ENCODE results near the gene TTC13.

Gene TTC13

GRCh38 chr1:230867101-230867902, 111.4 kb downstream of the TTC13 start:
- peak; percentile 14 for DNase-seq

GRCh38 chr1:230866171-230867070, 112.2 kb downstream of the TTC13 start:
- DNase-seq: no peak

DNA sequence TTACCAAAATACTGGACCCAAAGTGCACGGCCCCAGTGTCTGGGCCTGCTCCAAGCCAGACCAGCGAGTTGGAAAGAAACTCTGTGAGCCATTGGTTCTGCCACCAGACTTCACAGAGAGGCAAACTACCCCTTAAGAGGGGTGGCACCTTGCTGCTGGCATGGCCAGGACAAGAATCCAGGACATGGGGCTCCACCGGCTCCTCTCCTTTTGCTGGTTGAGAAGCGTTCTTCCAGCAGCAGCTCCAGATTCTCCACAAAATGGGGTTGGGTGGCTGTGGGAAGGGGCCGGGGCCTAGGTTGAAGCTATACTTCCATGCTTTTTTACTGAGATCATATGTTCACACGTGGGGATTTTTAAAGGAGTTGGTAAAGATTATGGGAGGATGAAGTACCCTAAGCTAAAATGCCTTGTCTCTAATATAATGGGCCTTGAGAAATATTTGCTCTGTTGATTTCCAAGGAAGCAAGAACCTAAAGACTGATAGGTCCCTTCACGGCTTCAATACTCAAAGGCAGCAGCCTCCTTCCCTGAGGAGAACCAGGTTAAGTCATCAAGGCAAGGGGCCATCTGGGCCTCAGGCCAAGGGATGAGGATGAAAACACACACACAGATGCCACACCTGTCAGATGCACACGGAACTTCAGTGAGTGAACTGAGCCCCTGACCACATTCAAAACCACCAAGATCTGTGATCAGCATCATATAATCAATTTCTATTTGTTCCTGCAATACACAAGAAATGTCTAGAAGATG, 113.4 kb downstream of the TTC13 start:
- no peak for DNase-seq

DNA sequence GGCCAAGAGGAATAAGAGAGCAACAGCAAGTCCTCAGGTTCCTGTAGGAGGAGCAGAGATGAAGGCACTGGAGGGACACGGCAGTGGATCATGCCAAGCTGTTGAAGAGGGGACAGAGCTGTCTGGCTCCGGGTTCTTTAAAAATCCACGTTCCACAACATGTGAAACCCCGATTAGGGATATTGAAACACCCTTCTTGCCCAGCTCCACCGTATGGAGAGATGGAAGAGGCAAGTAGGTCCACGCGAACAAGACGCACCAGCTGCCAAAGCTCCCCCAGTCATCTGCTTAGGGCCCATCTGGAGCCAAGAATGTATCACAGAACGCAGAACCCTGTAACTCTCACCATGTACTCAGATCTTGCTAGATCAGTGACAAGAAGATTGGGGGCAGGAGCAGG, 114.2 kb downstream of the TTC13 start:
- DNase-seq: no peak

DNA sequence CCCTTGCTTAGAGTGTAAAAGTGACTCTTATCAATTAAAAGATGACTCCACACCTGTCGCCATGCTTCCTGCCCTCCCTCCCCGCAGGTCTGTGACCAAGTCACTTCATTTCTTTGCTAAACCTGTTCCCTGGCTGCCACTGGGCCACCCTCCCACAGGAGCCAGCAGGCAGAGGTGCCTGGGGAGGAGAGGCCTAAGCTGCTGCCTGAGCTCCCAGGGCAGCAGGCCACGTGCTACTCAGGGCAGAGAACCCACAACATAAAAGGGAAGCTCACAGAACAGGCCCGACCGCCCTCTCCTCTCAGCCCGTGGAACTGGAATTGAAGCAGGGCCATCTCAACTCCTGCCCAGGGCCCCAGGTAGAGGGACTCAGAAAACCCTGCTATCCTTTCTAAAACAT, 115.2 kb downstream of the TTC13 start:
- no peak for DNase-seq

DNA sequence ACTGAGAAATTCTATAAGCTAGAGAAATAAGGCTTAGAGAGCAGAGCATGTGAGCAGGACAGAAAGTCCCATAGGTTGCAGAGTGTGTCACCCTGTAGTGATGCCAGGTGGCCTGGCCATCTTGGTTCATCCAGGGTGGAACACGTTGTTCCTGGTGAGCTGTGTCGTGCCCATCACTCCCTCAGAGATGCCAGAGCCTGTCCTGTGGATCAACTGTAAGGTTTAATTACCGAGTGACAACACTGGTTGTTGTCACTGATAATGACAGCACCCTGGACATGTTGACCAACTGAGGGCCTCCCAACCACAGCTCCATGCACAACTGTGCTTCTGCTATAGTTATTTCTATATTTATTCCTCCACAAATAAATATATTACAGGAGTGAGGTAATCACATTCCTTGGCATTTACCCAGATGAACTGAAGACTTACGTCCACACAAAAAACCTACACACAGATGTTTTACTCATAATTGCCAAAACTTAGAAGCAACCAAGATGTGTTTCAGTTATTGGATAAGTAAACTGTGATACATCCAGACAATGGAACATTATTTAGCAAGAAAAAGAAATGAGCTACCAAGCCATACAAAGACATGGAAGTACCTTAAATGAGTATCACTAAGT, 116.6 kb downstream of the TTC13 start:
- no peak for DNase-seq

DNA sequence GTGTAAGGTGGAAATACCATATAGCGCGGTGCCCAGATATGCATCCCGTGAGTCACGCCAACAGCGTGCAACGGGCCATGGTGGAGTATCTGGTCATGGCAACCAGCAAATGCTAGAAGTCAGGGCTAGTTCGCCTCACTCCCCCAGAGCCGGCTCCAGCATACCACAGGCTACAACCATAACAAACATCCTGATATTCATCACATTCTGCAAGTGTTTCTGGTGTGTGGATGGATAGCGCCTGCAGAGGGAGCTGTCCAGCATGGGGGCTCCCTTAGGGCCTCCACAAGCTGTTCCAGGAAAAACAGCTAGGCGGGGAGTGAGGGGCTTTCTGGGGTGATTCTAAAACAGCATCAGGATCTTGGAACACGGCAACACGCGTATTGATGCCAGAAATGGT, 117.2 kb downstream of the TTC13 start:
- DNase-seq: no peak

GRCh38 chr1:230860617-230861384, 117.9 kb downstream of the TTC13 start:
- no peak for DNase-seq

DNA sequence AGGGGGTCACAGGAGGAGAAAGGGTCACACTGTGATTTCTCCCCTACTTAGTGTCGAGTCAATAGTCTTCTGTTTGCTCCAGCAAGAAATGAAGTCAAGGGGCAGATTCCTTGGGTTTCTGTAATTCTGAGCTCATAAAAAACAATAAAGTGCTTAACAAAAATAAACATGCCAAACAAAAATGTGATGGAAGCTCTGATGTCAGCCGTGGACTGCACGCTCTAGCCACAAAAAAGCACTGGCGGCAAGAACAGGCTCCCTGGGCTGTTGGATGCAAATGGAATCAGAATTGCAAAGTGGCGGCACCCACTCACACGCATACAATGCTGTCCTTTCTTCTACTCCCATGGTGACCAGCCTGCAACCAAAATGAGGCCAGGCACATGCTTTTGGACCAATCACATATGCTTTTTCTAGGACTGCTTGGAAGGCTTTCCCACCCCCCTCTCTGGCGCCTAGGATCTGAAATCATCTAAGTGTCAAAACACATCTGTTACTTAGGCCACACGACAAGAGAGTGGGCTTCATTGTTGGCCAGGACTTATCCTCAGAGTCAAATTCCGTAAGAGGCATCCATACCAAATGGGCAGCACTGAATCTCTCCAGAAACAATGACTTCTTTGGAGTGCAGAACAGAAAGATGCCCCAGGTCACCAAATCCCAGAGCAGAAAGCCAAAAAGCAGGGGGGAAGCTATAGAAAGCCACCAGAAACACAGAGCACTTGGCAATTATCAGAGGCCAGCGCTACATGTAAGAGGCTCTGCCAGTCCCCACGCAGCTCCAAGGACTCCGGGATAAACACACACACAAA, 119.5 kb downstream of the TTC13 start:
- DNase-seq: no peak

- no peak for DNase-seq
Measured at GRCh38 chr1:230858236-230858820, 120.3 kb downstream of the TTC13 start.

DNA sequence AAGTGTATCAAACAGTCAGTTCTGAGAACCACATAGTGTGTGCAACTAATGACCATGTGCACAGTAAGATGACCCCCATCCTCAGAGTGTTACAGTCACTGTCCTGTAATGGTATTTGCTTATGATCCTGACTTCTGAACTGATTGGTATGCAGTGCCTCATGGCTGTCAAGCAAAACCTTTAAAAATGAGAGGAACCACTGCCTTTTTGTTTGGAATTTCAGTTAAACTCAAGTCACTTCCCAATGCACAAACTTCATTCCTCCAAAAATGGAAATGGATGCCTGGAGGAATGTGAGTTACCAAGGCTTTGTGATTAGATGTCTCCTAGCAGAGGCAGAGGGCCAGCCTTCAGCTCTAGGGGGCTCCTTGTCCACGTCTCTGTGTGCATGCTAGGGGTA, 120.8 kb downstream of the TTC13 start:
- no peak for DNase-seq

- no peak for DNase-seq
Measured at GRCh38 chr1:230857077-230857476, 121.6 kb downstream of the TTC13 start.

Data from activated CD4-positive, alpha-beta T cell treated with anti-CD3 and anti-CD28 coated beads, Interleukin-2, Interleukin-6, amounts not matched to agents 100 ng/mL and 50 ng/mL, durations not matched to agents 16 hours and 8 hours (primary cell).